Uterus (tissue), 2 donors: Measurements from ENCODE around the gene GORAB.

Experiments
- CTCF ChIP-seq, 4 experiments: fragments of 200-600 bp in 2 of 4; fragments of 450-650 bp in 2 of 4; sonication (generic) in 2 of 4; IDR thresholded peaks; one replicate each; pipeline ENCODE4 v1.5.1; 2016 to 2019; ENCODE audit warnings: antibody characterized with exemption in 4 of 4, mild to moderate bottlenecking in 2 of 4, moderate library complexity in 1 of 4
- POLR2A ChIP-seq, 2 donors: fragments of 450-650 bp; IDR thresholded peaks; one replicate each; pipeline ENCODE4 v1.6.1; 2016; ENCODE audit warnings: antibody characterized with exemption in 2 of 2, mild to moderate bottlenecking in 1 of 2, moderate library complexity in 1 of 2

DNA sequence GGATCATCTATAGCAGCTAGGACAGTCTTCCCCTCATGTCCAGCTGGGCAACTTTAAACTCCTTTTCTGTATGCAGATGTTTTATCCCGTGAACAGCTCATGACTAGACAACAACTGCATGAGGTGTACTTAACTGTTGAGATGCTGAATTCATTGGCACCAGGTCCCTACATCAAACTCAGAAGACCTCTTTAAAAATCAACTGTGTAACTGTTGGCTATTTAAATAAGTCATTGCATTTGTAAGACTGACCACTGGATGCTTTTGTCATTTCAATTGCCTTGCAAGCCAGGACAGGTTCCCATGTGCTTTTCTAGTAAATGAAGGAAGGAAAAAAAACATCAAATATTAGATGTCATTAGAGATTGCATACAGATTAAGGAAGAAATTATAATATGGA, 28.3 kb upstream of the GORAB start:
- TF ChIP-seq CTCF (IDR thresholded peaks at IDR 0.05) = no peak
- TF ChIP-seq POLR2A (IDR thresholded peaks at IDR 0.05) = no peak
